ENCODE results near the gene GIPC3. TPM values are rescaled to one million over a fixed set of nuclear protein-coding genes. Genes with fewer than 3 reads are reported as not detected.

Gene GIPC3
- total RNA-seq, 3 donors from 2014 or later (not counting 1 experiment from before 2014, with no cell fraction given): 0.28 to 0.66 (median 0.56) TPM

- H3K27ac Mint-ChIP-seq: no peak overlapping the region
- no peaks in the 10 kb centered on the region for H3K9me3 ChIP-seq (ENCODE audit: control insufficient read depth, insufficient read depth, low read length)
- H3K36me3 Mint-ChIP-seq: no peaks in the 10 kb centered on the region
- 39% methylated on average over 15 of the region's 16 CpGs for WGBS (ENCODE audit: insufficient coverage)
- H3K4me1 Mint-ChIP-seq: no peaks in the 10 kb centered on the region
- intact Hi-C loops (cut with micrococcal nuclease): no loop called here
- H3K4me1 ChIP-seq (ENCODE audit: control insufficient read depth, insufficient read depth, low read length): peaks cover 12% of the 10 kb centered on the region
- H3K4me3 Mint-ChIP-seq: no peak overlapping the region
- H3K36me3 ChIP-seq (ENCODE audit: control insufficient read depth, insufficient read depth, low read length): no peaks in the 10 kb centered on the region
- H3K27me3 ChIP-seq (ENCODE audit: control insufficient read depth, insufficient read depth, low read length): no peaks in the 10 kb centered on the region
- DNase-seq (peak in 1 of 2 donors; percentile 70), ATAC-seq (peak in 2 of 3 donors; percentile 45 to 47)
- peak; percentile 57 for TF ChIP-seq CTCF (IDR thresholded peaks at IDR 0.05)
- H3K27me3 Mint-ChIP-seq (ENCODE audit: low read depth in 2 of 2): no peaks in the 10 kb centered on the region
- H3K27ac ChIP-seq (ENCODE audit: low read length): no peak overlapping the region
- H3K9me3 Mint-ChIP-seq: no peaks in the 10 kb centered on the region
- H3K4me3 ChIP-seq (ENCODE audit: low read length): peak overlapping the region; percentile 25
Observed at GRCh38 chr19:3586127-3586626, 899 bp downstream of the GIPC3 start.

GRCh38 chr19:3586707-3587346 is 1.5 kb downstream of the GIPC3 start:
- H3K36me3 ChIP-seq (ENCODE audit: control insufficient read depth, insufficient read depth, low read length): no peaks in the 10 kb centered on the region
- intact Hi-C loops (cut with micrococcal nuclease): no loop called here
- TF ChIP-seq CTCF (IDR thresholded peaks at IDR 0.05): no peak
- Mint-ChIP-seq H3K27me3 (ENCODE audit: low read depth in 2 of 2) (no peaks in the 10 kb centered on the region), H3K4me3 (no peak overlapping the region), H3K27ac (no peak overlapping the region), H3K4me1 (no peaks in the 10 kb centered on the region), H3K9me3 (no peaks in the 10 kb centered on the region), H3K36me3 (no peaks in the 10 kb centered on the region)
- H3K9me3 ChIP-seq (ENCODE audit: control insufficient read depth, insufficient read depth, low read length): no peaks in the 10 kb centered on the region
- DNase-seq (no peak), ATAC-seq (no peak)
- H3K4me1 ChIP-seq (ENCODE audit: control insufficient read depth, insufficient read depth, low read length): peaks cover 12% of the 10 kb centered on the region
- WGBS (ENCODE audit: insufficient coverage): 91% methylated on average over 31 of the region's 31 CpGs
- no peak overlapping the region for H3K4me3 ChIP-seq (ENCODE audit: low read length)
- H3K27me3 ChIP-seq (ENCODE audit: control insufficient read depth, insufficient read depth, low read length): no peaks in the 10 kb centered on the region
- H3K27ac ChIP-seq (ENCODE audit: low read length): no peak overlapping the region

DNA sequence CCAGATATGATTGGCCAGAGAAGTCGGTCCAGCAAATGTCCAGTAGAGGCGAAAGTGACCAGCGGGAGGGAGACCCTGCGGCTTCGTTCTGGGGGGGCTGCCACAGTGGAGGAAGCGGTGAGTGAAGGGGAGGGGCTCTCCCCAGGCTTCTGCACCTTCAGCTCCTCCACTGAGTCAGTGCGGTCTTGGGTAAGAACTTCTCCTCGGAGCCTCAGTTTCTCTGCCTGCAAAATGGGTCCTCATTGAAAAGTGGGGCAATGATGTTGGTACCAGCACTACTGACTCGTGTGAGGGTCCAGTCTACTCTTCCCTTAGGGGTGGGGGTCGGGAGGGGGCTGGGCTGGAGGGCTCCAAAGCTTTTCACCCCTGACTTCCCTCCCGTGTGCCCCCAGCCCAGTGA is 4.2 kb downstream of the GIPC3 start:
- Mint-ChIP-seq H3K27me3 (ENCODE audit: low read depth in 2 of 2) (no peaks in the 10 kb centered on the region), H3K36me3 (no peaks in the 10 kb centered on the region), H3K9me3 (no peaks in the 10 kb centered on the region), H3K4me1 (no peaks in the 10 kb centered on the region), H3K27ac (no peak overlapping the region), H3K4me3 (no peak overlapping the region)
- no peaks in the 10 kb centered on the region for H3K27me3 ChIP-seq (ENCODE audit: control insufficient read depth, insufficient read depth, low read length)
- no peaks in the 10 kb centered on the region for H3K36me3 ChIP-seq (ENCODE audit: control insufficient read depth, insufficient read depth, low read length)
- peaks cover 12% of the 10 kb centered on the region for H3K4me1 ChIP-seq (ENCODE audit: control insufficient read depth, insufficient read depth, low read length)
- no peak for TF ChIP-seq CTCF (IDR thresholded peaks at IDR 0.05)
- WGBS (ENCODE audit: insufficient coverage): 92% methylated on average over 11 of the region's 11 CpGs
- DNase-seq: no peak
- ATAC-seq: no peak
- H3K4me3 ChIP-seq (ENCODE audit: low read length): no peak overlapping the region
- no peak overlapping the region for H3K27ac ChIP-seq (ENCODE audit: low read length)
- H3K9me3 ChIP-seq (ENCODE audit: control insufficient read depth, insufficient read depth, low read length): no peaks in the 10 kb centered on the region
- intact Hi-C loops (cut with micrococcal nuclease): no loop called here

DNA sequence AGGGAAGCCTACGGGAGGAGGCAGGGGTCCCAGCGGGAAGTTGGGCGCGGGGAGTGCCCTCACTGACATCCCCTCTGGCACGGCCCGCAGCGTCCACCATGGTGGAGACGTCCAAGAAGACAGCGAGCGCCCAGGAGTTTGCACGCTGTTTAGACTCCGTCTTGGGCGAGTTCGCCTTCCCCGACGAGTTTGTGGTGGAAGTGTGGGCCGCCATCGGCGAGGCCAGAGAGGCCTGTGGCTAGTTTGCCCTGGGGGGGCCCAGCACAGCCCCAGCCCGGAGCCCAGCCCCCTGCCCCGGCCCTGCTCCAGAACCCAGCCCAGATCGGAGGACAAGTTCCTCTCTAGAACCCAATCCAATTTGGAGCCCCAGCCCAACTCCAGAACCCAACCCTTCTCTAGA is 4.7 kb downstream of the GIPC3 start:
- ATAC-seq: no peak
- intact Hi-C loops (cut with micrococcal nuclease): no loop called here

More for the DNA sequence above, 4.7 kb downstream of the GIPC3 start:
- DNase-seq: no peak
- 94% methylated on average over 22 of the region's 22 CpGs for WGBS (ENCODE audit: insufficient coverage)
- H3K4me3 ChIP-seq (ENCODE audit: low read length): no peak overlapping the region
- Mint-ChIP-seq H3K9me3 (no peaks in the 10 kb centered on the region), H3K4me3 (no peak overlapping the region), H3K4me1 (no peaks in the 10 kb centered on the region), H3K27me3 (ENCODE audit: low read depth in 2 of 2) (no peaks in the 10 kb centered on the region), H3K27ac (no peak overlapping the region), H3K36me3 (no peaks in the 10 kb centered on the region)
- no peak overlapping the region for H3K27ac ChIP-seq (ENCODE audit: low read length)
- H3K27me3 ChIP-seq (ENCODE audit: control insufficient read depth, insufficient read depth, low read length): no peaks in the 10 kb centered on the region
- no peak for TF ChIP-seq CTCF (IDR thresholded peaks at IDR 0.05)
- no peaks in the 10 kb centered on the region for H3K36me3 ChIP-seq (ENCODE audit: control insufficient read depth, insufficient read depth, low read length)
- peaks cover 12% of the 10 kb centered on the region for H3K4me1 ChIP-seq (ENCODE audit: control insufficient read depth, insufficient read depth, low read length)
- H3K9me3 ChIP-seq (ENCODE audit: control insufficient read depth, insufficient read depth, low read length): no peaks in the 10 kb centered on the region
